ENCODE measurements around the gene LOXL3. TPM values are rescaled to one million over a fixed set of nuclear protein-coding genes. Genes with fewer than 3 reads are reported as not detected.

Gene LOXL3
- total RNA-seq: 87.4 and 203 TPM in 2 replicates

DNA sequence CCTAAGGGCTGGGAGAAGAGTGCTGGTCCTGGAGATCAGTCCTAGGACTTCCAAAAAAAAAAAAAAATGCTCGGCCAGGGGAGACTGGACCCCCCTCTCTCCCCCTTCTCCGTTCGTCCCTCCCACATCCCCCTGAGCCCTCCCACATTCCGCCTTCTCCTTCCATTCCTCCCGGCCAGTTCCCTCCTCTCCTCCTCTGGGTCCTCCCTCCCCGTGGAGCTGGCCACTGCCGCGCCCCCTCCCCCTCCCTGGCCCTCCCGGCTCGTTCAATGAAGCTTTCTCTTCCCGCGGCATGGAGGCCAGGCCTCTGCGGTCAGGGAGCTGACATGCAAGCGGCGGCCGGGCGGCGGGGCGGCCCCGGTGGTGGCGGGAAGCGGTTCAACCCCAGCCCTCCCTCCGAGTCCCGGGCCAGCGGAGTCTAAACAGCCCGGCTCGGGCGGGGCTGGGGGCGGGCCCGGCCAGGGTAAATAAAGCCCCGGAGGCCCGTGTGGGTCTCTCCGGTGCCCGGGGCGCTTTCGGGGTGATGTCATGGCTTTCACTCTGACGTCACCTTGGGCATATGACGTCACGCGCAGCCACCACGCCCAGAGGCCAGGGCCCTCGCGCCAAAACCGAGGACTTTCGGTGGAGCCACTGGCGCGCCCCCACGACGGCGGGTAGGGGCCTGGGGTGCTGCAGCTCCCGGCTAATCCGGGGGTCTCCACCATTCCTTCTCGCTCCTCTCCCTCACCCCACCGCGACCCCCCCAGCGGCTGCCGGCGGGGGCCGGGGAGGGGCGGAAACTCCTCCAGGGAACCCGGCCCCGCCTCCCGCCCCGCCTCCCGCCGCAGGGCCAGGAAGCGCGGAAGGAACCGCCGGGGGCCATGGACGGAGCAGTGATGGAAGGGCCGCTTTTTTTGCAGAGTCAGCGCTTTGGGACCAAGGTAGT lies at the start of gene LOXL3, which contains the start of gene DOK1:
TSS of gene LOXL3 (minus strand) at position 51 of the 928 bp plus-strand sequence. CDS start 1,308 bp downstream, outside the sequence.
TSS of gene DOK1 (plus strand) at position 829 of the 928 bp plus-strand sequence. CDS start at position 864, 35 bp downstream.

GRCh38 chr2:74529357-74530238 lies 24.1 kb downstream of the LOXL3 start, which contains the start of the genes AUP1 and HTRA2:
Gene AUP1 (minus strand): TSS chr2:74529706. CDS start chr2:74529629, 77 bp downstream.
Gene HTRA2 (plus strand): TSS chr2:74529933. CDS start chr2:74530007, 74 bp downstream.

DNA sequence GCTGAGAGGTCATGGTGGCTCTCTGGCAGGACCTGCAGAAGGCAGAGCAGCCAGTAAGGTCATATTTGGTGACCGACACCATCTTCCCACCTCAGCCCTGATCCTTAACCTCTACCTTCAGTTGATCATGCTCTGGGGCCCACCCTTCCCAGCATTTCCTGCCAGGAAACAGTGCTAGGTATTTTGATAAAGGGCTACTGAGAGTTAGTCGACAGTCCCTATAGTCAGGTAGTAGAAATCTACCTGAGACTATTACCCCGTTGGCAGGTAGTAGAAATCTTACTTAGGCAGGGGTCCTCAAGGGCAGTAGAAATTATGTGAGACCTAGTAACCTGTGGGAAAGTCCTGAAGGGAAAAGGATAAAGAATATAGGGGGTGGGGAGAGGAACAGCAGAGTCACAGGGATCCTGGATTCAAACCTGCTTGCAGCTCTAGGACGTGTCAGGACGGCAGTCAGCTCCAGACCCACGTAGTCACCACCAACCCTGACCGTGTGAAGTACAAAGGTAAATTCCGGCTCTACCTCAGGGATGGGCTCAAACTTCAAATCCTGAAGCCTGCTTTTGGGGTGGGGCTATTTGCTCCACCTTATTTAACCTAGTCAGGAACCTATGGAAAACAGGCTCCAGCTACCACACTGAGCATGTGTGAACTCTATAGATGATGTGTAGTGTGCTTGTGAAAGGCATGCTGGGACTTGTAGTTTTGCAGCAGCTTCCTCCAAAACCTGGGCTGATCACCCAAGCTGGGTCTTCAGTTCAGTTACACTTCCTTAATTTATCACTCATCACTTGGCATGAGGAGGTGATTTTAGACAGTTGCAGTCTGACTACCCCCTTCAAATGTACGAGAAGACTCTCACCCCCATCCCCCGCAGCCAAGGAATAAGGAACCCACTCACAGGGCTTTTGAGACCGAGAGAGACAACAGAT lies 27.8 kb downstream of the LOXL3 start, which contains the start of gene DQX1:
TSS of gene DQX1 (minus strand) at position 515 of the 932 bp plus-strand sequence. CDS start at position 13, 502 bp downstream.

GRCh38 chr2:74514368-74515270 lies 39.1 kb downstream of the LOXL3 start, which contains the start of gene TLX2:
Gene TLX2 (plus strand): TSS chr2:74514450. CDS start chr2:74514807, 357 bp downstream.

DNA sequence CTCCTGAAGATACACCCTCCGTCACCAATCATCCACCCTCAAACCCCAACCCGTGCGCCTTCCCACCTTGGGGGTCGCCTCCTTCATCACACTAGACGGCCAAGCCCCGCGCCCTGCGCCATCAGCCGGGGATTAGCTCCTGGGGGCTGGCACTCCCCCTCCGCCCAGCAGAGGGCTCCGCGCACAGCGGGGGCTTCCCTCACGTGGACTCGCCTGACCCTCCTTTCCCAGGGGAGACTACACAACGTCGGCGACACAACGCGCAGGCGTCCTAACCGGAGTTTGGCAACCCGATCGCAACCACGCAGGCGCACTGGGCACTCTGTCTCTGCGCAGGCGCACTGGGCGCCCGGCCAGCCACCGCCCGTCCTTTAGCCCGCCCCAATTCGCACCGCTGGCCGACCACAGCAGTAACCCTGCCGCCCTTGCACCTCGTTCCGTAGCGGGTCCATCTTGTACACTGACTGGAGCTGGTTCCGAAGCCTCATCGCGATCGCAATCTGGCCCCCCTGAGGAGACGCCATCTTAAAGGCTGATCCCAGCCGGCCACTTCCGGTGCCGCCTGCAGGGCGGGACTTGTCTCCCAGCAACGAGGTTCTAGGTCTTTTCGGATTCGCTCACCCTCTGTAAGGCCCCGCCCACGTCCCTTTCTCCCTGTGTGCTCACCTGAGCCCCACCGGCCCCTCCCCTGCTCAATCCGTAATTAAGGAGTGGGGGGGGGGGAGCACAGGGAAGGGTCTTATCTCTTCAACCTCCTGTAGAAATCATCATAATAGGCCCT lies 46.4 kb downstream of the LOXL3 start, which contains the start of gene PCGF1:
TSS of gene PCGF1 (minus strand) at position 551 of the 781 bp plus-strand sequence. CDS start at position 524, 27 bp downstream.

GRCh38 chr2:74499267-74499939 lies 54.3 kb downstream of the LOXL3 start, which contains the start of gene LBX2:
Gene LBX2 (minus strand): TSS chr2:74499603. CDS start chr2:74499537, 66 bp downstream.

DNA sequence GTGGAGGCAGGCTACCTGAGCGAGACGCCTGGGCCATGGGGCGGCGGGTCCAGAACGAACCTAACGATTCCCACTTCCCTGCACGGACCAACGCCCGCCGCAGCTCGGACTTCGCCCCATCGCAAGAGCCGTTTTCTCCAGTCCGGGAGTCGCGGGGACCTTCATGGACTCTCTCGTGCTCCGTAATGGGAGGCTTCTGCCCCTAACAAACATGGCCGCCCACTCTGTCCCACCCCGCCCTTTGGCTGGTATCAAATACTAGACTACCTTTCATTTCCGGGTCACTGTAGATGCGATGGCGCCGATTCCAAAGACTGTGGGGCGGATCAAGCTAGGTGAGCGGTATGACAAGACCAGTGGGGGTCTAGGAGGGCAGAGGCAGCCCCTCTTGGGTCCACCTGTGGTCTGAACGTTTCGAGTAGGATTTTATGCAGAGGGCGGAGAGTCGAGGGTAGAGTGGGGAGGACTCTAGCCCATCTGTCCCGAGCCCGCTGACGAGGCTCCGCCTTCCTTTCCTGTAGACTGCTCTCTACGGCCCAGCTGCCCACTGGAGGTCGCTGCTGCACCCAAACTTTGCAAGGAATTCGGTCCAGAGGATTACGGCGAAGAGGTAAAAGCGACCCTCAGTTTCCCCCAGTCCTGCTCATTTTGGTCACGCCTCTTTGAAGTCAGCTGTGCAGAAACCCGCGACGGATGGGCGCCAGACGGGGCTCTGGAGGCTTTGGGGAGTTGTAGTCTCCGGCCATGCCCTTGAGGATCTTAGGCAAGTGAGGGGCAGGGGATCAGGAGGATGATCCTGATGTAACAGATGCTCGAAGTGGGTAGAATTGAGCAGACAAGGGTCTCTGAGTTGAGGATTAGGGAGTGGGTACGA lies 70.7 kb downstream of the LOXL3 start, which contains the start of the genes CCDC142 and TTC31:
TSS of gene CCDC142 (minus strand) at position 198 of the 874 bp plus-strand sequence. CDS start at position 37, 161 bp downstream.
TSS of gene TTC31 (plus strand) at position 281 of the 874 bp plus-strand sequence. CDS start at position 296, 15 bp downstream.

Other genes with a start within 250 kb of the LOXL3 start
- 0.83 TPM in 1 of 2 replicates, not detected in the other for gene SLC4A5, start 210.5 kb downstream of the LOXL3 start, total RNA-seq
- 153 and 193 TPM in 2 replicates for gene DCTN1, start 173.6 kb downstream of the LOXL3 start, total RNA-seq
- 0.30 and 0.78 TPM in 2 replicates for gene C2orf81, start 132.3 kb downstream of the LOXL3 start, total RNA-seq
- gene WDR54, start 132.2 kb downstream of the LOXL3 start, total RNA-seq: 31.8 and 48.3 TPM in 2 replicates
- 14.6 and 17.6 TPM in 2 replicates for gene RTKN, start 112.0 kb downstream of the LOXL3 start, total RNA-seq
- gene INO80B, start 98.9 kb downstream of the LOXL3 start, total RNA-seq: 10.4 and 20.2 TPM in 2 replicates
- 34.3 and 62.7 TPM in 2 replicates for gene WBP1, start 95.5 kb downstream of the LOXL3 start, total RNA-seq
- 96.2 and 110 TPM in 2 replicates for gene MOGS, start 88.6 kb downstream of the LOXL3 start, total RNA-seq
- 16.4 and 25.2 TPM in 2 replicates for gene MRPL53, start 81.3 kb downstream of the LOXL3 start, total RNA-seq
- 23.2 and 25.2 TPM in 2 replicates for gene CCDC142, start 70.9 kb downstream of the LOXL3 start, total RNA-seq
- 12.8 and 13.9 TPM in 2 replicates for gene TTC31, start 70.9 kb downstream of the LOXL3 start, total RNA-seq
- gene LBX2, start 54.3 kb downstream of the LOXL3 start, total RNA-seq: 1.3 and 1.8 TPM in 2 replicates
- 18.2 and 28.2 TPM in 2 replicates for gene PCGF1, start 46.2 kb downstream of the LOXL3 start, total RNA-seq
- not detected in 2 replicates for gene TLX2, start 39.5 kb downstream of the LOXL3 start, total RNA-seq
- gene DQX1, start 27.7 kb downstream of the LOXL3 start, total RNA-seq: 0.32 TPM in 1 of 2 replicates, not detected in the other
- 53.9 and 72.8 TPM in 2 replicates for gene AUP1, start 24.2 kb downstream of the LOXL3 start, total RNA-seq
- 29.3 and 36.5 TPM in 2 replicates for gene HTRA2, start 24.0 kb downstream of the LOXL3 start, total RNA-seq
- 28.6 and 32.1 TPM in 2 replicates for gene DOK1, start 778 bp upstream of the LOXL3 start, total RNA-seq
- gene M1AP, start 94.4 kb upstream of the LOXL3 start, total RNA-seq: under 0.01 and 0.05 TPM in 2 replicates
- 6.8 and 13.7 TPM in 2 replicates for gene SEMA4F, start 100.3 kb upstream of the LOXL3 start, total RNA-seq